K562 (cell line): Measurements from ENCODE around the gene RBM19. TPM values are rescaled to one million over a fixed set of nuclear protein-coding genes. Genes with fewer than 3 reads are reported as not detected.

Source experiments
- ATAC-seq: fragments of 200-7000 bp; cut with Tn5 transposase; 3 replicates; pipeline ENCODE4 v1.9.1; 2020; ENCODE audit warnings: moderate library complexity
- BruUV-seq: library from RNA; stranded (reverse); fragments of 400-500 nt; replicated peaks from 2 replicates; lab custom pipeline; 2021; lab: Mats Ljungman, UMichigan
- CTCF ChIA-PET: fragments of 300-600 bp; formaldehyde crosslinking; extraction: SDS; loops from one replicate; lab custom pipeline; 2021; ENCODE audit warnings: low intra/inter-chr PET ratio; lab: Yijun Ruan, JAX
- POLR2A ChIA-PET: fragments of 300-600, 350-650 bp; sonication (Branson Sonifier 250); formaldehyde crosslinking; extraction: SDS; loops from one replicate; lab custom pipeline; 2021; ENCODE audit warnings: antibody characterized with exemption, inconsistent platforms; lab: Yijun Ruan, JAX
- DNase-seq, 4 experiments: peaks; one replicate each; pipeline versions ENCODE4 v3.0.0 to v3.0.0-alpha.2; 2011 to 2018; ENCODE audit warnings: low spot score in 3 of 4, mixed read lengths in 3 of 4; ENCODE audit errors: extremely low read depth in 1 of 4
- FAIRE-seq: peaks from 2 replicates; lab custom pipeline; 2011; peaks lifted over from hg19 to GRCh38; lab: Jason Lieb, UNC
- H2AFZ ChIP-seq: 2 replicates; pipeline ENCODE4 v1.6.0; 2011; ENCODE audit warnings: low read depth, low read length, control low read depth, inconsistent platforms
- H3K27ac ChIP-seq: fragments of 200-600 bp; 3 replicates; pipeline ENCODE4 v1.8.0; 2011; ENCODE audit warnings: low read depth, mild to moderate bottlenecking, control low read depth, inconsistent platforms, low read length, moderate library complexity, mixed read lengths; ENCODE audit errors: extremely low read depth
- H3K27me3 ChIP-seq, 2 experiments: fragments of 300-600 bp in 1 of 2; 2 replicates in 1 of 2; 3 replicates in 1 of 2; pipeline versions ENCODE4 v1.6.0 to v1.8.0; 2011; ENCODE audit warnings: inconsistent platforms in 2 of 2, low read length in 2 of 2, mild to moderate bottlenecking in 1 of 2, mixed read lengths in 1 of 2, moderate library complexity in 1 of 2; ENCODE audit not compliant: control insufficient read depth in 2 of 2, insufficient read depth in 2 of 2
- H3K36me3 ChIP-seq: fragments of 300-600 bp; 3 replicates; pipeline ENCODE4 v1.8.0; 2011; ENCODE audit warnings: mild to moderate bottlenecking, low read length, inconsistent platforms; ENCODE audit not compliant: control insufficient read depth, insufficient read depth
- H3K4me1 ChIP-seq, 2 experiments: fragments of 200-600 bp in 1 of 2; replicated peaks in 1 of 2; 2 replicates in 1 of 2; 3 replicates in 1 of 2; pipeline versions ENCODE4 v1.5.1 to v1.8.0; 2011; ENCODE audit warnings: inconsistent platforms in 2 of 2, low read length in 2 of 2, mild to moderate bottlenecking in 1 of 2, mixed read lengths in 1 of 2, moderate library complexity in 1 of 2; ENCODE audit not compliant: control insufficient read depth in 2 of 2, insufficient read depth in 2 of 2
- H3K4me2 ChIP-seq: 2 replicates; pipeline ENCODE4 v1.6.1; 2011; ENCODE audit warnings: low read length, control low read depth, inconsistent platforms, mixed read lengths; ENCODE audit not compliant: insufficient read depth
- H3K4me3 ChIP-seq: fragments of 200-600 bp; sonication (generic), shearing (Covaris generic); 2 replicates; pipeline ENCODE4 v1.5.1; 2016; ENCODE audit warnings: control low read depth, inconsistent platforms
- H3K79me2 ChIP-seq: fragments of 200-600 bp; 3 replicates; pipeline ENCODE4 v1.8.0; 2011; ENCODE audit warnings: low read length, inconsistent platforms; ENCODE audit not compliant: control insufficient read depth, insufficient read depth
- H3K9ac ChIP-seq, 2 experiments: 2 replicates each; pipeline versions ENCODE4 v1.6.0 to v1.6.1; 2011; ENCODE audit warnings: low read depth in 2 of 2, low read length in 2 of 2, control low read depth in 1 of 2, inconsistent platforms in 1 of 2, mild to moderate bottlenecking in 1 of 2, mixed read lengths in 1 of 2; ENCODE audit not compliant: insufficient read depth in 1 of 2
- H3K9me1 ChIP-seq: one replicate; pipeline ENCODE4 v1.6.0; 2011; ENCODE audit warnings: inconsistent platforms, mild to moderate bottlenecking, low read length, moderate library complexity; ENCODE audit not compliant: control insufficient read depth, insufficient read depth
- H3K9me3 ChIP-seq: replicated peaks from 2 replicates; pipeline ENCODE4 v1.5.1; 2011; ENCODE audit warnings: low read depth, low read length, inconsistent platforms; ENCODE audit not compliant: control insufficient read depth, insufficient read depth
- H4K20me1 ChIP-seq: replicated peaks from 2 replicates; pipeline ENCODE4 v1.6.1; 2011; ENCODE audit warnings: low read length, inconsistent platforms, mixed read lengths; ENCODE audit not compliant: control insufficient read depth, insufficient read depth
- E2F8 ChIP-seq: fragments of 450-650 bp; IDR thresholded peaks from 2 replicates; pipeline ENCODE4 v1.7.1; 2018; ENCODE audit warnings: mild to moderate bottlenecking, low read depth; ENCODE audit not compliant: partially characterized antibody
- E4F1 ChIP-seq: fragments of 250-450 bp; sonication (Bioruptor Pico); IDR thresholded peaks from 2 replicates; pipeline ENCODE4 v1.5.0; 2021; ENCODE audit warnings: mild to moderate bottlenecking, borderline replicate concordance
- FOS ChIP-seq: IDR thresholded peaks from 3 replicates; pipeline ENCODE4 v1.6.1; 2011; ENCODE audit not compliant: insufficient read length; ENCODE audit errors: extremely low read depth
- FOXP4 ChIP-seq: sonication (generic); formaldehyde crosslinking; IDR thresholded peaks from 2 replicates; pipeline ENCODE4 v1.8.0; 2022; ENCODE audit warnings: mild to moderate bottlenecking, missing genetic modification reagents, borderline replicate concordance
- GTF2A2 ChIP-seq: IDR thresholded peaks from 2 replicates; pipeline ENCODE4 v1.6.1; 2016; ENCODE audit warnings: mild to moderate bottlenecking, missing genetic modification characterization, missing compliant biosample characterization
- KLF1 ChIP-seq: fragments of 450-650 bp; IDR thresholded peaks from 2 replicates; pipeline ENCODE4 v1.6.1; 2016; ENCODE audit warnings: missing genetic modification characterization, missing compliant biosample characterization
- POLR2A ChIP-seq: fragments of 450-650 bp; conservative IDR thresholded peaks from 2 replicates; pipeline ENCODE4 v1.6.1; 2016
- POLR3A ChIP-seq: IDR thresholded peaks from 2 replicates; pipeline ENCODE4 v1.6.1; 2011; ENCODE audit warnings: borderline replicate concordance, mild to moderate bottlenecking, moderate library complexity; ENCODE audit not compliant: insufficient read length, insufficient read depth; ENCODE audit errors: extremely low read depth
- PYGO2 ChIP-seq: fragments of 450-650 bp; IDR thresholded peaks from 2 replicates; pipeline ENCODE4 v1.6.1; 2016; ENCODE audit warnings: mild to moderate bottlenecking, missing genetic modification characterization, moderate library complexity, missing compliant biosample characterization
- RCOR1 ChIP-seq, 2 experiments: IDR thresholded peaks; 2 replicates each; pipeline ENCODE4 v1.6.1; 2012; ENCODE audit warnings: low read depth in 2 of 2, low read length in 2 of 2, borderline replicate concordance in 1 of 2, improper control_type of control experiment in 1 of 2
- SRSF9 ChIP-seq: fragments of 200-400 bp; formaldehyde crosslinking; IDR thresholded peaks from 2 replicates; pipeline ENCODE4 v1.6.1; 2017; ENCODE audit warnings: low read depth, low read length, borderline replicate concordance
- ZBED1 ChIP-seq: IDR thresholded peaks from 2 replicates; pipeline ENCODE4 v1.6.1; 2014
- ZNF445 ChIP-seq: fragments of 250-450 bp; sonication (Bioruptor Pico); IDR thresholded peaks from 2 replicates; pipeline ENCODE4 v1.4.0; 2020; ENCODE audit warnings: low read depth, mild to moderate bottlenecking, moderate library complexity
- ZNF583 ChIP-seq: fragments of 250-450 bp; sonication (Bioruptor Pico); IDR thresholded peaks from 2 replicates; pipeline ENCODE4 v1.4.0; 2020
- ZNF586 ChIP-seq: fragments of 450-650 bp; formaldehyde crosslinking; conservative IDR thresholded peaks from 2 replicates; pipeline ENCODE4 v1.4.0; 2020; ENCODE audit warnings: mild to moderate bottlenecking, moderate library complexity
- WGBS: fragments of 100-300 bp; shearing (Covaris generic); methylation state at CpG from one replicate; pipeline ENCODE4 v1.1.6; 2016; ENCODE audit warnings: low coverage, mixed read lengths; ENCODE audit not compliant: insufficient coverage; ENCODE audit errors: missing lambda C conversion rate; 5-methylcytosine and 5-hydroxymethylcytosine counted together
- in situ Hi-C: fragments of 300-500 bp; cut with MboI; formaldehyde crosslinking; loops from 4 replicates; pipeline ENCODE4 v1.15.0; 2018; ENCODE audit warnings: inconsistent platforms, mixed read lengths
- intact Hi-C: fragments of 100-400 bp; cut with micrococcal nuclease; formaldehyde crosslinking; loops from 2 replicates; pipeline ENCODE4 v1.14.2; 2022
- polyA plus RNA-seq, 8 experiments: library from polyadenylated mRNA; depleted of rRNA in 4 of 8; stranded (reverse) in 5 of 8; unstranded in 3 of 8; fragments of >200 nt; fragmentation: Nextera tagmentation in 2 of 8; fragmentation: Illumina TruSeq in 1 of 8; extraction: Ambion mirVana in 2 of 8; extraction: Trizol in 1 of 8; gene quantifications; 2 replicates each; pipeline versions ENCODE4 v1.2.1 to v1.2.3, GENCODE V29; 2011 to 2014; ENCODE audit warnings: inconsistent platforms in 1 of 8, missing spikeins in 1 of 8
- total RNA-seq, 7 experiments: library from RNA; depleted of rRNA in 6 of 7; stranded (reverse); fragments of >200 nt in 6 of 7; fragmentation: Illumina TruSeq in 2 of 7; extraction: Trizol in 2 of 7; gene quantifications; 2 replicates each; pipeline versions ENCODE4 v1.2.1 to v1.2.3, GENCODE V29; 2011 to 2021; ENCODE audit warnings: low replicate concordance in 1 of 7

Gene RBM19
- total and polyA plus RNA-seq, 9 of the 15 experiments (the other 6 are each of a cell fraction or from before 2014, with no cell fraction given): 16.0 to 58.4 (median 37.9) TPM

- H3K27ac ChIP-seq: no peak overlapping the region
- no peak for FAIRE-seq
- H3K9me1 ChIP-seq: no peaks in the 10 kb centered on the region
- no peak overlapping the region for H2AFZ ChIP-seq
- WGBS: 85% methylated on average over 6 of the region's 8 CpGs
- TF ChIP-seq SRSF9: no peak
- no peak for TF ChIP-seq FOS
- no peak for TF ChIP-seq KLF1 (tag)
- TF ChIP-seq POLR2A: no peak
- TF ChIP-seq ZNF586 (CRISPR knock-in tag): no peak
- no peak for TF ChIP-seq ZNF445 (CRISPR knock-in tag)
- no peak for TF ChIP-seq ZNF583 (CRISPR knock-in tag)
- TF ChIP-seq GTF2A2 (tag): no peak
- TF ChIP-seq E2F8: no peak
- no peak for TF ChIP-seq FOXP4 (CRISPR knock-in tag)
- no peak for TF ChIP-seq E4F1 (CRISPR knock-in tag)
- TF ChIP-seq ZBED1: no peak
- TF ChIP-seq POLR3A: no peak
- no peak for TF ChIP-seq PYGO2
- TF ChIP-seq RCOR1 (IDR thresholded peaks at IDR 0.05; ENCODE audit: borderline replicate concordance in 1 of 2, low read depth in 2 of 2, low read length in 2 of 2): no peak
- TF ChIP-seq, all 486 proteins: peak for 0
- no peaks in the 10 kb centered on the region for H3K79me2 ChIP-seq
- no peak overlapping the region for H3K4me2 ChIP-seq
- ChIA-PET CTCF (no interaction called here), POLR2A (no interaction called here)
- peaks cover 0 to 3% of the 10 kb centered on the region in 2 experiments; a peak in 1 of 5 replicates for H3K4me1 ChIP-seq
- DNase-seq: no peak
- no peak overlapping the region for H3K4me3 ChIP-seq
- peaks cover 91% of the 10 kb centered on the region for H3K36me3 ChIP-seq
- BruUV-seq: no TSS peak
- H3K27me3 ChIP-seq: no peaks in the 10 kb centered on the region
- H4K20me1 ChIP-seq: peaks cover 3% of the 10 kb centered on the region; the same call in 1 of the 2 replicates
- no peaks in the 10 kb centered on the region for H3K9me3 ChIP-seq
- intact Hi-C loops (no loop called here), in situ Hi-C loops (no loop called here)
- H3K9ac ChIP-seq: no peak overlapping the region
- no peak for ATAC-seq
These were observed 19.9 kb downstream of the RBM19 start for GRCh38 chr12:113946175-113946574.
